AG09309 (cell line): Measurements from ENCODE around the gene CDKL2.
"Not testable (repeated sequence)": the region's sequence is repeated elsewhere in the genome, so short reads cannot be mapped to it uniquely, and the experiment has no call there.

Experiments
- DNase-seq: peaks from one replicate; pipeline ENCODE4 v3.0.0-alpha.2; 2010; ENCODE audit warnings: low read depth
- H3K4me3 ChIP-seq: 2 replicates; pipeline ENCODE4 v1.5.1; 2011; ENCODE audit warnings: mild to moderate bottlenecking, low read depth, low read length, moderate library complexity; ENCODE audit not compliant: control insufficient read depth
- CTCF ChIP-seq: IDR thresholded peaks from 2 replicates; pipeline ENCODE4 v1.5.1; 2011; ENCODE audit warnings: mild to moderate bottlenecking, low read depth, low read length, inconsistent platforms; ENCODE audit not compliant: insufficient read depth, control insufficient read depth; ENCODE audit errors: missing control alignments

The CDKL2 gene

GRCh38 chr4:75672461-75673026 lies 42.2 kb upstream of the CDKL2 start:
- peak overlapping the region; percentile 86 for H3K4me3 ChIP-seq
- DNase-seq: no peak
- no peak for TF ChIP-seq CTCF

GRCh38 chr4:75671802-75672421 lies 41.6 kb upstream of the CDKL2 start:
- H3K4me3 ChIP-seq: peak overlapping the region; percentile 86
- TF ChIP-seq CTCF: no peak
- DNase-seq: no peak

- TF ChIP-seq CTCF: no peak
- H3K4me3 ChIP-seq: no peak overlapping the region
- DNase-seq: no peak
These were observed 38.3 kb upstream of the CDKL2 start for GRCh38 chr4:75668596-75668995.

GRCh38 chr4:75667636-75668035 lies 37.3 kb upstream of the CDKL2 start:
- not testable (repeated sequence) for H3K4me3 ChIP-seq, DNase-seq

- no peak for DNase-seq
- TF ChIP-seq CTCF: no peak
- H3K4me3 ChIP-seq: no peak overlapping the region
These were observed 36.0 kb upstream of the CDKL2 start for GRCh38 chr4:75666299-75666698.

- H3K4me3 ChIP-seq: not testable (repeated sequence)
These were observed 34.3 kb upstream of the CDKL2 start for GRCh38 chr4:75664604-75665003.

GRCh38 chr4:75662626-75663025 lies 32.3 kb upstream of the CDKL2 start:
- H3K4me3 ChIP-seq: no peak overlapping the region
- TF ChIP-seq CTCF: no peak

More at GRCh38 chr4:75664604-75665003, 34.3 kb upstream of the CDKL2 start:
- not testable (repeated sequence) for DNase-seq

GRCh38 chr4:75660491-75660890 lies 30.2 kb upstream of the CDKL2 start:
- H3K4me3 ChIP-seq: no peak overlapping the region
- no peak for DNase-seq
- no peak for TF ChIP-seq CTCF

More at GRCh38 chr4:75662626-75663025, 32.3 kb upstream of the CDKL2 start:
- no peak for DNase-seq
